PC-9 (cell line): ENCODE measurements around the gene BICDL2.

Source experiments
- CTCF ChIP-seq: fragments of 200-600 bp; sonication (generic); conservative IDR thresholded peaks from 2 replicates; pipeline ENCODE4 v1.6.1; 2017; ENCODE audit warnings: mixed run types, antibody characterized with exemption, mild to moderate bottlenecking, moderate library complexity
- EZH2 ChIP-seq: fragments of 200-600 bp; sonication (generic); IDR thresholded peaks from 2 replicates; pipeline ENCODE4 v1.8.0; 2017; ENCODE audit warnings: antibody characterized with exemption, low read depth

- TF ChIP-seq CTCF (no peak), EZH2 (no peak)
These were observed 36.7 kb upstream of the BICDL2 start for GRCh38 chr16:3073448-3073847.
